GM19023 (cell line): ENCODE data around the gene PDE6D.
"Not testable (repeated sequence)": the region's sequence is repeated elsewhere in the genome, so short reads cannot be mapped to it uniquely, and the experiment has no call there.

Source experiments
- ATAC-seq: cut with Tn5 transposase; IDR thresholded peaks from one replicate; pipeline ENCODE4 v1.9.1; 2021; ENCODE audit warnings: mild to moderate bottlenecking, moderate library complexity; ENCODE audit not compliant: unreplicated experiment

PDE6D gene

DNA sequence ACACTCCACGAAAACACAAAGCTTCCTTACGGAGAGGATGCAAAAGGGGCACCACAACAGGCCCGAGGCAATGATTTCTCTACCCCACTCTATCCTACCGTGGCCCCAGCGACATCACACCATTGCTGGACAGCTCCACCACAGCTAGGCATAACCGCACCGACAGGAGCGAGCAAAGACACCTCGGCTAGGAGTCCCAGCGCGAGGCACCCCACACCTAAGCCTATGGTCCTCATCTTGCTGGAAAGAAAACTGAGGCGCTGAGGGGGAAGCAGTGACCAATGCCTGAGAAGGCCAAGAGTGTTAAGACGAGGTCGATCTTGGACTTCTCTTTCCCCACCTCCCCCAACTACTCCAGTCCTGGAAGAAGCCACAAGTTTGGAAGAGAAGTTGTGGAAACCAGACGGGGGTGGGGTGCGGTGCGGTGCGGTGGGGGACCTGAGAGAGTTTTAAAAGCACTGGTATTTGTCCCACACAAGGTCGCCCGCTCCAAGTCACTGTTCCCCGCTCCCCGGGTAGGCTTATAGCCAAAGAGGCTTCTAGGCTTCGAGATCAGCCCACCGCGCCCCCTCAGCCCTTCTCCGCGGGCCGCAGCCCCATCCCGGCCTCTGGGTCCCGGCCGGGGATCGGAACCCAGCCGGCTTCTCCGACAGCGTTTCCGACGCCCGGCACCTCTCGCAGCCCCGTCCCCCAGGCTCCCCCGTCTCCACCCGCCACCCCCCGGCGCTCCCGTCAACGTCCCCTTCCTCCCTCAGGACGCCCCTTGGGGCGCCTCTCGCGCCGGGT, 766 bp downstream of the PDE6D start:
- no peak for ATAC-seq

DNA sequence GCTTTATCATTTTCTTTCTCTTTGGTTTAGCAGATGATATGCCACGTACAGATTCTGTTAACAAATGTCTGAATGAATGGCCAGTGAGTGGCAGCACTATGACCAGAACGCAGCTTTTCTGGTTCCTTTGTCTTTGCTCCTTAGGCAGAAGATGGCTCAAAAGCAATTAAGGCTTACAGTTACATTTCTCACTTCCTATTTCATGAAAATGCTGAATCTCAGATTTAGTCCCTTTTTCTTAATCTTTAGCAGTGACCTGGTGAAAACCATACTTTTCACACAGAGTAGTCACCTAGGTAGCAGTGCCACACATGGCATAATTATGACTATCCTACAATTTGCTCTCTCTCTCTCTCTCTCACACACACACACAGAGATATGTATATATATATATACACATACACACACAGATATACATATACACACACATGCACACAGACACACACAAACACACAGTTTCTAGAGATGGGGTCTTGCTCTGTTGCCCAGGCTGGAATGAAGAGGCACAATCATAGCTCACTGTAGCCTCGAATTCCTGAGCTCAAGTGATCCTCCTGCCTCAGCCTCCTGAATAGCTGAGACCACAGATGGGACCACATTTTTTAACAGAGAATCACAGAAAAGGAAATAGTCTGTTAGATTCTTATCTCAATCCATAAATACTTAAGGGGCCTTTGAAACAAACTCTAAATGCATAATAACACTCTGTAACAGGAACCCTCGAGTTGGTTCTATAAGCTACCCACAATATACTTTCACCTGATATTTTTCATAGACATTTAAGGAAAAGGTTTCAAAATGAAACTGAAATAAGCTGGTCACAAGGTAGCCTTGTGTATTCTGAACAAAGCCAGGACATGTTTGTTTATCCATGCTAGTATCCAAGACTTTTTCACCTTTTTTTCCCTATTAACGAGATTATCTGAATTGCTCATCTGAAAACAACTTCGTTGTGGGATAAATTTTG, 11.6 kb downstream of the PDE6D start:
- ATAC-seq, result no peak

DNA sequence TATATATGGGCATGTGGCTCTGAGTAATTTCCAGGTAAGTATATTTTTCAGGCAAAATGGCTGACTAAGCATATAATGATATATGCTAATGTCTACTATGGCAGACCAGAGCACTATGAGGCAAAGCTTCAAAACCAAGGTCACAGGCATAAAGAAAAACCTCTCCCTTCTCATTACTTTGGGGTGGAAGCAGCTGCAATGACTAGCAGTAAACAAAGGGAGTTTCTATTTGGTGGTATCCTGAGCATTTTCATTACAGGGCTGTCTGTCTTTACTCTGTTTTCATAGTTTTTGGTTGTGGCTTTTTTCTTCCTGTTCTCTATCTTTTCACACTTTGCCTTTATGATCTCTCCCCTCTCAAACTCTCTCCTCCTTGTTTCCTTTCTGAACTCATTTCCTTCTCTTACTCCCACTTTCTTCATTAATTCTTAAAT, 15.6 kb downstream of the PDE6D start:
- ATAC-seq, result no peak

DNA sequence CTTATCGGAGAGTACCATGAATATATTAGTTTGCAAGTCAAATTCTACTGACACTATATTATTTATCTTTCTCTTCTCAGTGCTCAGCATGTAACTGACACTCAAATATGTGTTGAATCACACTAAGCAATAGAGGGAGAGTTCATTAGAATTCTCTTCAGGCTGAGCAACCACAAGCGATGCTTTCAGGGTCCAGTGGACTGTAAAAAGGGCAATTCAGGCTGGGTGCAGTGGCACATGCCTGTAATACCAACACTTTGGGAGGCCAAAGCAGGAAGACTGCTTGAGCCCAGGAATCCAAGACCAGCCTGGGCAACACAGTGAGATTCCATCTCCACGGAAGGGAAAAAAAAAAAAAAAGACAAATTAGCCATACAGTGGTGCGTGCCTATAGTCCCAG, 16.3 kb downstream of the PDE6D start:
- no peak for ATAC-seq

- no peak for ATAC-seq
Observed at GRCh38 chr2:231764124-231764523, 17.0 kb downstream of the PDE6D start.

DNA sequence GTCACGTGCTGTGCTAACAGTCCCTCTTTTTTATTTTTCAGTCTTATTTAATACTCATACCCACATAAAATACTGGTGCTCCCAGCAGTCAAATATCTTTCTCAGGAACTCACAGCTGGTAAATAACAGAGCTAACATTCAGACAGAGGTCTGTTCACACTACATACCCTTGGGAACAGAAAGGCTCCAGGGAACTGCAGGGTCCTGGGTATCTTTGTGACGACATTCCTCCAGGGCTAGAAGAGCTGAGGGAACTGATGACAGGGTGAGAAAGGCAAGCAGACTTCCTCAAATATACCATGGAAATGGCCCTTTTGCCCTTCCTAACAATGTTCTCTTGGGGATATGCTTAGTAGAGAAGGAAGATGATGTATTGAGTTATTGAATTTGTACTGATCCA, 19.3 kb downstream of the PDE6D start:
- no peak for ATAC-seq

DNA sequence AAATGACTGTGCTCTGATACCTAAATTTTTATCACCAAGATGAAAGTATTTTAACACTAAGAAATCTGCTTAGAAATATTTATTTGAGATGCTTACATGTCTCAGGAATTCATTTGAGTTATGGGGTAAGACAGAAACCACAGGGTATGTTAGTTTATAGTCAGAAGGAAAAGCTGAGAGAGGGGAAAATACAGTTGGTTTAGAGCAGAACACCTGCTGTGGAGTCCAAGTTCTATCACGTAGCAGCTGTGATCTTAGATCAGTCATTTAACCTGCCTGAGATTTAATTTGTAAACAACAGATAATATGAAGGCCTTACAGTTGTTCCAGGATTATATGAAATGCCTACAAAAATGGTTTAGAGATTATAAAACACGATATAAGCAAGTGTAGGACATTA, 29.0 kb downstream of the PDE6D start:
- ATAC-seq, result no peak

DNA sequence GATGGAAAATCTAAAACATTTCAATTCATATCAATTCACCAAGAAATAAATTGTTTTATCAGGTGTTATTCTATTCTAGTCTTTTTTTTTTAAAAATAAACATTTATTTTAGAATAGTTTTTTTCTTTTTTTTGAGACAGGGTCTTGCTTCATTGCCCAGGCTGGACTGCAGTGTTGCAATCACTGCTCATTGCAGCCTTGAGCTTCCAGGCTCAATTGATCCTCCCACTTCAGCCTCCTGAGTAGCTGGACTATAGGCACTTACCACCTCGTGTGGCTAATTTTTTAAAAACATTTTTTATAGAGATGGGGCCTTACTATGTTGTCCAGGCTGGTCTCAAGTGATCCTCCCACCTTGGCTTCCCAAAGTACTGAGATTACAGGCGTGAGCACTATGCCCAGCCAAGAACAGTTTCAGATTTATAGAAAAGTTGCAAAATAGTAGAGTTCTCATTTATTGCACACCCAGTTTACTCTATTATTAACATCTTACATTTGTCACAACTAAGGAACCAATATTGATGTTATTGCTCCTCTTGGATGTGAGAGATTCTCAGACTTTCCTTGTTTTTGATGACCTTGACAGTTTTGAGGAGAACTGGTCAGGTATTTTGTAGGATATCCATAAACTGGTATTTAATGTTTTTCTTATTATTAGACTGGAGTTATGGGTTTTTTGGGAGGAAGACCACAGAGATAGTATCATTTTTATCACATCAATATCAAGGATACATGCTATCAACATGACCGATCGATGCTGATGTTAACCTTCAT, 29.9 kb downstream of the PDE6D start:
- ATAC-seq, result no peak

DNA sequence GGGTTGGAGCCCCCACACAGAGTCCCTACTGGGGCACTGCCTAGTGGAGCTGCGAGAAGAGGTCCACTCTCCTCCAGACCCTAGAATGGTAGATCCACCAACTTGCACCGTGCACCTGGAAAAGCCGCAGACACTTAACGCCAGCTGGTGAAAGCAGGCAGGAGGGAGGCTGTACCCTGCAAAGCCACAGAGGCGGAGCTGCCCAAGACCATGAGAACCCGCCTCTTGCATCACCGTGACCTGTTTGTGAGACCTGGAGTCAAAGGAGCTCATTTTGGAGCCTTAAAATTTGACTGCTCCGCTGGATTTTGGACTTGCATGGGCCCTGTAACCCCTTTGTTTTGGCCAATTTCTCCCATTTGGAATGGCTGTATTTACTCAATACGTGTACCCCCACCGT, 32.1 kb downstream of the PDE6D start:
- not testable (repeated sequence) for ATAC-seq

DNA sequence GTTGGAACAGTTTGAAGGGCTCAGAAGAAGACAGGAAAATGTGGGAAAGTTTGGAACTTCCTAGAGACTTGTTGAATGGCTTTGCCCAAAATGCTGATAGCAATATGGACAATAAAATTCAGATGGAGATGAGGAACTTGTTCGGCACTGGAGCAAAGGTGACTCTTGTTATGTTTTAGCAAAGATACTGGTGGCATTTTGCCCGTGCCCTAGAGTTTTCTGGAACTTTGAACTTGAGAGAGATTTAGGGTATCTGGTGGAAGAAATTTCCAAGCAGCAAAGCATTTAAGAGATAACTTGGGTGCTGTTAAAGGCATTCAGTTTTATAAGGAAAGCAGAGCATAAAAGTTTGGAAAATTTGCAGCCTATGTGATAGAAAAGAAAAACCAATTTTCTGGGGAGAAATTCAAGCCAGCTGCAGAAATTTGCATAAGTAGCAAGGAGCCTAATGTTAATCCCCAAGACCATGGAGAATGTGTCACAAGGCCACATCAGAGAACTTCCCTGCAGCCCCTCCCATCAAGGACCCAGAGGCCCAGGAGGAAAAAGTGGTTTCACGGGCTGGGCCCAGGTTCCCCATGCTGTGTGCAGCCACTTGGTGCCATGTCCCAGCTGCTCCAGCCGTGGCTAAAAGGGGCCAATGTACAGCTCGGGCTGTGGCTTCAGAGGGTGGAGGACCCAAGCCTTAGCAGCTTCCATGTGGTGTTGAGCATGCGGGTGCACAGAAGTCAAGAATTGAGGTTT, 32.8 kb downstream of the PDE6D start:
- ATAC-seq, result not testable (repeated sequence)

GRCh38 chr2:231745303-231746038, 35.6 kb downstream of the PDE6D start:
- no peak for ATAC-seq

GRCh38 chr2:231743376-231744116, 37.5 kb downstream of the PDE6D start:
- ATAC-seq, result no peak

DNA sequence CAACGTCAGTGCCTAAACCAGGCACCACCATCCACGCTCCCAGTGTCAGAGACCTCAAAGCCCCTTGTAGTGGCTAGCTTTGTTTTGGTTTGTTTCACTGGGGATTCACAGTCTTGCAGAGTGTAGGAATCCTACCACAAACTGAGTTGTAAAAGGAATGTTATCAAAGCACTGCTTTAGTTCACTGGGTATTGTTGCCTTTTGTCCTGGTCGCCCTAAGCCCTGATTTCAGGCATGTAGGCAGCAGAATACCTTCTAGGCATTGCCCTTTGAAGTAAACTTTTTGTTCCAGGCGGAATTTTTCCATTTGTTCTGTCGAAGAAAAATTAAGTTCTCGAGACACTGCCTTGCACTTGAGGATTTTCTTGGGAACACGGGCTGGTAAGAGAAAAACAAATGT, 43.3 kb downstream of the PDE6D start:
- ATAC-seq, result no peak

DNA sequence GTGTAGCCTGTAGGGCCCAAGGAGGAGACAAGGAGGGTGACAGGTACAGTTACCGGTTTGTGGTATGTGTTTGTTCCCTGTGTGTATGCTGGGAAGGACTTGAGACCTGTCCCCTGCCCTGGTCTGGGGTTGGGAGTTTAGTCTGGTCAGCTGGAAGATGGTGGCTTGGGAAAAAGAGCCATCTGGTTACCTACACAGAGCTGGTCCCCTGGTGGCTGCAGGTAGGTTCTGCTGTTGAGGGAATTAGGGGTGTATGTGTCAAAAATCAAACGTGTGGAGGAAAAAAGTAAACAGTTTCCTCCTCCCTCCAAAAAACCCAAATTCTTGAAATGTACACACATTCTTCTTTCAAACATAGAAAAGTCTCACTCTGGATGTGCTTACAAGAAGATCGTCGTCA, 48.5 kb downstream of the PDE6D start:
- ATAC-seq, result no peak

- no peak for ATAC-seq
Observed at GRCh38 chr2:231727621-231728020, 53.5 kb downstream of the PDE6D start.

- ATAC-seq, result no peak
Observed at GRCh38 chr2:231726276-231726675, 54.8 kb downstream of the PDE6D start.

- no peak for ATAC-seq
Observed at GRCh38 chr2:231725476-231725875, 55.6 kb downstream of the PDE6D start.

- no peak for ATAC-seq
Observed at GRCh38 chr2:231722721-231723307, 58.3 kb downstream of the PDE6D start.
